SK-N-SH treated with all-trans-retinoic acid at 6 μM for 48 hours (cell line): ENCODE measurements around the gene SEPTIN5.

Experiments used
- ARNTL ChIP-seq: fragments of 450-650 bp; formaldehyde crosslinking; IDR thresholded peaks from 2 replicates; pipeline ENCODE4 v1.5.0; 2020; ENCODE audit warnings: low read depth, mild to moderate bottlenecking, moderate library complexity, borderline replicate concordance
- PATZ1 ChIP-seq: fragments of 250-450 bp; sonication (Bioruptor Pico); IDR thresholded peaks from 2 replicates; pipeline ENCODE4 v1.8.0; 2020; ENCODE audit warnings: mild to moderate bottlenecking, moderate library complexity, borderline replicate concordance
- TF ChIP-seq, protein P1 (sequence below): fragments of 250-450 bp; sonication (Bioruptor Pico); IDR thresholded peaks from 2 replicates; pipeline ENCODE4 v1.5.1; 2021; ENCODE audit warnings: mild to moderate bottlenecking, moderate library complexity

GRCh38 chr22:19735665-19736510 is 21.6 kb downstream of the SEPTIN5 start:
- TF ChIP-seq ARNTL (CRISPR knock-in tag): no peak
- TF ChIP-seq PATZ1 (CRISPR knock-in tag): no peak
- TF ChIP-seq, protein P1, sequence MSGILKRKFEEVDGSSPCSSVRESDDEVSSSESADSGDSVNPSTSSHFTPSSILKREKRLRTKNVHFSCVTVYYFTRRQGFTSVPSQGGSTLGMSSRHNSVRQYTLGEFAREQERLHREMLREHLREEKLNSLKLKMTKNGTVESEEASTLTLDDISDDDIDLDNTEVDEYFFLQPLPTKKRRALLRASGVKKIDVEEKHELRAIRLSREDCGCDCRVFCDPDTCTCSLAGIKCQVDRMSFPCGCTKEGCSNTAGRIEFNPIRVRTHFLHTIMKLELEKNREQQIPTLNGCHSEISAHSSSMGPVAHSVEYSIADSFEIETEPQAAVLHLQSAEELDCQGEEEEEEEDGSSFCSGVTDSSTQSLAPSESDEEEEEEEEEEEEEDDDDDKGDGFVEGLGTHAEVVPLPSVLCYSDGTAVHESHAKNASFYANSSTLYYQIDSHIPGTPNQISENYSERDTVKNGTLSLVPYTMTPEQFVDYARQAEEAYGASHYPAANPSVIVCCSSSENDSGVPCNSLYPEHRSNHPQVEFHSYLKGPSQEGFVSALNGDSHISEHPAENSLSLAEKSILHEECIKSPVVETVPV (CRISPR knock-in tag): no peak
